HG02943 (cell line): ENCODE data around the gene RILPL1.
"Not testable (repeated sequence)": the region's sequence is repeated elsewhere in the genome, so short reads cannot be mapped to it uniquely, and the experiment has no call there.

Source experiments
- ATAC-seq: cut with Tn5 transposase; IDR thresholded peaks from one replicate; pipeline ENCODE4 v1.9.1; 2021; ENCODE audit warnings: mild to moderate bottlenecking, low read depth, moderate library complexity; ENCODE audit not compliant: unreplicated experiment

The RILPL1 gene

DNA sequence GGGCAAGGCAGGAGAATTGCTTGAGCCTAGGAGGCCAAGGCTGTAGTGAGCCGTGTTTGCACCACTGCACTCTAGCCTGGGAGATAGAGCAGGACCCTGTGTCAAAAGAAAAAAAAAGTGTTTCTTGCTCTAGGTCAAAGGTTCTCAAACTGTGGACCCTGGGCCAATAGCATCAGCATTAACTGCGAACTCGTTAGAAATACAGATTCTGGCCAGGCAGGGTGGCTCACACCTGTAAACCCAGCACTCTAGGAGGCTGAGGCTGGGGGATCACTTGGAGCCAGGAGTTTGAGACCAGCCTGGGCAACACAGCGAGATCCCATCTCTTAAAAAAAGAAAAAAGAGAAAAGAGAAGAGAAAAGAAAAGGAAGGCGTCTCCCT lies 97.9 kb downstream of the RILPL1 start:
- ATAC-seq = no peak

- ATAC-seq = no peak
Measured at GRCh38 chr12:123433615-123434014, 99.9 kb downstream of the RILPL1 start.

GRCh38 chr12:123431951-123432817 lies 101.3 kb downstream of the RILPL1 start:
- not testable (repeated sequence) for ATAC-seq

DNA sequence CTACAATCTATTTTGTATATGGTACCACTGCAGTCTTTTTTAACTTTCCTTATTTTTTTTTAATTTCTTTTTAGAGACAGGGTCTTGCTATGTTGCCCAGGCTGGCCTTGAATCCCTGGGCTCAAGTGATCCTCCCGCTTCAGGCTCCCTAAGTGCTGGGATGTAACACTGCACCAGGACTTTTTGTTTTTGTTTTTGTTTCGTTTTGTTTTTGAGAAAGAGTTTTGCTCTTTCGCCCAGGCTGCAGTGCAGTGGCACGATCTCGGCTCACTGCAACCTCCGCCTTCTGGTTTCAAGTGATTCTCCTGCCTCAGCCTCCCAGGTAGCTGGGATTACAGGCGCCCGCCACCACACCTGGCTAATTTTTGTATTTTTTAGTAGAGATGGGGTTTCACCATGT lies 104.4 kb downstream of the RILPL1 start:
- not testable (repeated sequence) for ATAC-seq

DNA sequence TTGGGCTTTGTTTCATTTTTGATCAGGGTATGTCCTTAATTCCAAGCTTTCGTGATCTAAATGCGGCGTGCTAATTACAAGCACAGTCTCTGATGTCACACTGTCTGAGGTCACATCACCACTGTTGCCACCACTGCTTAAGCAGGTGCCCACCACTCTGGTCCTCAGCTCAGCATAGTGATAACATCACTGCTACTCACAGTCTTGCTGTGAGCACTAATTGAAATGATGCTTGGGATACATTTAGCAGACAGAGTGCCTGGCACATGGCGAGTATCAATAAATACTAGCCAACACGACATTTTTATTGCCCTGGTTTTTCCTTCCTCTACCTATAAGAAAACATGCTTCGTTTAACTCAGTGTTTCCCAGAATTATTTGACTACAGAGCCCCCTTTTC lies 104.9 kb downstream of the RILPL1 start:
- no peak for ATAC-seq

- ATAC-seq = peak; percentile 88
Measured at GRCh38 chr12:123427036-123427769, 106.3 kb downstream of the RILPL1 start.

DNA sequence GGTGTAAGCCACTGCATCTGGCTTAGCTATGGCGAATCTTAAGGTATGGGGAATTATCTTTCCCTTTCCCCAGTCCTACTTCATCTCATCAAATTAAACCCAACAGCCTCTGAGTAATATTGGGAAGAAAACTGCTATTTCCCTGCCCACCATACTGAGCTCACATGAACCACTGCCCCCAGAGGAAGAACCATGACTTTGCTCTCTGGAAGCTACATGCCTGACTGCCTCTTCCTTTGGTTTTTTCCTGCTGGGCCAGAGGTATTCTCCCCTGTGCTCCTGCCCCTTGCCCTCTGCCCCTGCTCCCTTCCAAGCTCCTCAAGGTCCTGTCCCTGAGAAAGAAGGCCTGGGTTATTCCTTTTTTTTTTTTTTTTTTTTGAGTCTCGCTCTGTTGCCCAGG lies 112.2 kb downstream of the RILPL1 start:
- ATAC-seq = no peak
